Measurements from ENCODE around the gene CCN2.
"Not testable (repeated sequence)": the region's sequence is repeated elsewhere in the genome, so short reads cannot be mapped to it uniquely, and the experiment has no call there.

Gene CCN2

DNA sequence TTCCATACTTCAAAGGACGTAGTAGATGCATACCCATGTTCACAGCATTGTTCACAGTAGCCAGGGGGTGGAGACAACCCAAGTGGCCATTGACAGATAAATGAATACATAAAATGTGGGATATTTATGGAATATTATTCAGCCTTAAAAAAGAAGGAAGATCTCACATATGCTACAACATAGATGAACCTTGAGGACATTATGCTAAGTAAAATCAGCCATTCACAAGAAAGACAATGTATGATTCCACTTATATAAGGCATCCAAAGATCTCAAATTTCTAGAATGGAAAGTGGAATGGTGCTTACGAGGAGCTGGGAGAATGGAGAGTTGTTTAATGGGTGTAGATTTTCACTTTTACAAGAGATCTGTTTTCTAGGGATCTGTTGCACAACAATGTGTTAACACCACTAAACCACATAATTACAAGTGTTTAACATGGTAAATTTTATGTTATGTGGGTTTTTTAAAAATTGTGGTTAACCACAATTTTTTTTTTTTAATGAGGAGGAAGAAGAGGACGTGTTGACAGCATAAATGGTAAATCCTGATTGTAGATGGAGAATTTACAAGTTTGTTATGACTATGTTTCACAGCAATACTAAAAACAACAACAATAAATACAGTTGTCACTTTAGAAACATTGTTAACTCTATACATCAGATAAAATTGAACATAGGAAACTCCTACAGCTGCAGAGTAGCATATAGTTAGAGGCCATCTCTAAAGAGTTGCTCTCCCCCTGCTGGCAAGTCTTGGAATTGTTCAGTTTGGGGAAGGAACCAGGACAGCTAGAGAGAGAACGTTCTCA, 41.6 kb downstream of the CCN2 start:
- peak; percentile 29 for DNase-seq (ENCODE audit: low read depth)

DNA sequence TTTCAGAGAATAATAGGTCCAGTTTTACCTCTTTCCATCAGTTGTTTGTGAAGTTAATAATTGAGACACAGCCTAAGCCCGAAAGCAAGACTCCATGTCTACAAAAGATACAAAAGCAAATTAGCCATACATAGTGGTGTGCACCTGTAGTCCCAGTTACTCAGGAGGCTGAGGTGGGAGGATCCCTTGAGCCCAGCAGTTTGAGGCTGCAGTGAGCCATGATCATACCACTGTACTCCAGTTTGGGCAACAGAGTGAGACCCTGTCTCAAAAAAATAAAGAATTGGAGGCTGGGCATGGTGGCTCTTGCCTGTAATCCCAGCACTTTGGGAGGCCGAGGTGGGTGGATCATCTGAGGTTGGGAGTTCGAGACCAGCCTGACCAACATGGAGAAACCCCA, 42.4 kb downstream of the CCN2 start:
- not testable (repeated sequence) for DNase-seq (ENCODE audit: low read depth)

DNA sequence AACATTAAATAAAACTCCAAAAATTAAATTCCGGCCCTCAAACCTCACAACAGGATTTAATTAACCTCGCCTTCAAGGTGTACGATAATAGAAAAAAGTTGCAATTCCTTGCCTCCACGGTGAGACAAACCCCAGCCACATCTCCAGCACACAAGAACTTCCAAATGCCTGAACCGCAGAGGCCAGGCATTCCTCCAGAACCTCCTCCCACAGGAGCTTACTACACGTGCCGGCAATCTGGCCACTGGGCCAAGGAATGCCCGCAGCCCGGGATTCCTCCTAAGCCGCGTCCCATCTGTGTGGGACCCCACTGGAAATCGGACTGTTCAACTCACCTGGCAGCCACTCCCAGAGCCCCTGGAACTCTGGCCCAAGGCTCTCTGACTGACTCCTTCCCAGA, 47.4 kb downstream of the CCN2 start:
- DNase-seq (ENCODE audit: low read depth) = not testable (repeated sequence)

DNA sequence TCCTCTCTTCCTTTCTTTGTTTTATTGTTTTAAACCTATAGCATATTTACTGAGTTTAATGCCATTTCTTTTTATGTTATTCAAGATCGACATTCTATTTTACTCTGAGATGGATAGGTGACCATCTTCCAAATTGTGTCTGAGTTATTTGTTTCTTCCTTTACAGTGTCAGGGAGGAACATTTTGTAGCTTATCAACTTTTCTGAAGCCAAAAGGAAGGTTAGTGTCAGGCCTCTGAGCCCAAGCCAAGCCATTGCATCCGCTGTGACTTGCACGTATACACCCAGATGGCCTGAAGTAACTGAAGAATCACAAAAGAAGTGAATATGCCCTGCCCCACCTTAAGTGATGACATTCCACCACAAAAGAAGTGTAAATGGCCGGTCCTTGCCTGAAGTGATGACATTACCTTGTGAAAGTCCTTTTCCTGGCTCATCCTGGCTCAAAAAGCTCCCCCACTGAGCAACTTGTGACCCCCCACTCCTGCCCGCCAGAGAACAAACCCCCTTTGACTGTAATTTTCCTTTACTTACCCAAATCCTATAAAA, 49.8 kb downstream of the CCN2 start:
- DNase-seq (ENCODE audit: low read depth) = not testable (repeated sequence)

DNA sequence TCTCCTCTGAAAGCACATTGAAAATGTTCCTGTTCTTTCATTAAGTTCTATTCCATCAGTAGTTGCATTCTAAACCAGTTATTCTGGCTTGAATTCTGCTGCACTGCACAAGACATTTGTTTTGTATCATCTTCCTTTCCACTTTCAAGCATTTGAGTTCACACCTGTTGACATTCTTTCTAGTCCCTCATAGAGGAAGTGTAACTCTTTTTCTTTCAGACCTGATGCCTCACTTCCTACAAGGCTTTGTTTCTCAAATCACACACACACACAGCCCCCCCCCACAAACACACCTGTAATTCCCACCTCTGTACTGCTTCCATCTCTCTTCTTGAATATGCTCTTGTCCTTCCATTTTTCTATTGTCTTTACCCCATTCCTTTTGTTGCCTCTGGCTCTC, 50.9 kb downstream of the CCN2 start:
- no peak for DNase-seq (ENCODE audit: low read depth)

DNA sequence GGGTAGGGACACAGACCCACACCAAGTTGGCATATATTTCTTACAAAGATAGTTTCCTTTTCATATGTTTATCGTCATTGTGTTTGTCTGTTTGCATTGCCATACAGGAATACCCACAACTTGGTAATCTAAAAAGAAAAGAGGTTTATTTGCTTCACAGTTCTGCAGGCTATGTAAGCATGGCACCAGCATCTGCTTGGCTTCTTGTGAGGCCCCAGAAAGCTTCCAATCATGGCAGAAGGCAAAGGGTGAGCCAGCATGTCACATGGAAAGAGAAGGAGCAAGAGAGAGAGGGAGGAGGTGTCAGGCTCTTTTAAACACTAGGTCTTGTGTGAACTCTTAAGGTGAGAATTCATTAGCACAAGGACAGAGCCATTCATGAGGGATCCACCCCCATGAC, 52.5 kb downstream of the CCN2 start:
- no peak for DNase-seq (ENCODE audit: low read depth)
